ENCODE measurements around the gene NCF4. TPM values are rescaled to one million over a fixed set of nuclear protein-coding genes. Genes with fewer than 3 reads are reported as not detected.
A peak's percentile ranks its signal among the peaks of the same experiment; 100 is the strongest.

Gene NCF4
- total RNA-seq, 1 experiment from 2014 or later = not detected

- no peak for DNase-seq (ENCODE audit: low read depth)
These were observed 22.4 kb upstream of the NCF4 start for GRCh38 chr22:36838119-36839030.

- DNase-seq (ENCODE audit: low read depth) = peak; percentile 63
These were observed 21.3 kb upstream of the NCF4 start for GRCh38 chr22:36839356-36840073.

- no peak for DNase-seq (ENCODE audit: low read depth)
These were observed 20.7 kb upstream of the NCF4 start for GRCh38 chr22:36840106-36840505.

GRCh38 chr22:36846271-36846670 is 14.5 kb upstream of the NCF4 start:
- no peak for DNase-seq (ENCODE audit: low read depth)

GRCh38 chr22:36846949-36847348 is 13.9 kb upstream of the NCF4 start:
- DNase-seq (ENCODE audit: low read depth) = no peak

- DNase-seq (ENCODE audit: low read depth) = no peak
These were observed 10.8 kb upstream of the NCF4 start for GRCh38 chr22:36850056-36850455.

GRCh38 chr22:36850682-36851081 is 10.1 kb upstream of the NCF4 start:
- DNase-seq (ENCODE audit: low read depth) = no peak

GRCh38 chr22:36852056-36852973 is 8.5 kb upstream of the NCF4 start:
- DNase-seq (ENCODE audit: low read depth) = no peak

- DNase-seq (ENCODE audit: low read depth) = peak; percentile 48
These were observed 7.3 kb upstream of the NCF4 start for GRCh38 chr22:36853407-36854099.

- no peak for DNase-seq (ENCODE audit: low read depth)
These were observed 5.3 kb upstream of the NCF4 start for GRCh38 chr22:36855478-36855877.

GRCh38 chr22:36856121-36856791 is 4.5 kb upstream of the NCF4 start:
- peak; percentile 70 for DNase-seq (ENCODE audit: low read depth)

GRCh38 chr22:36856792-36857135 is 4.0 kb upstream of the NCF4 start:
- no peak for DNase-seq (ENCODE audit: low read depth)

- no peak for DNase-seq (ENCODE audit: low read depth)
These were observed 2.6 kb upstream of the NCF4 start for GRCh38 chr22:36858156-36858555.

GRCh38 chr22:36858966-36859365 is 1.8 kb upstream of the NCF4 start:
- DNase-seq (ENCODE audit: low read depth) = no peak

- no peak for DNase-seq (ENCODE audit: low read depth)
These were observed 789 bp upstream of the NCF4 start for GRCh38 chr22:36860017-36860416.

- DNase-seq (ENCODE audit: low read depth) = no peak
These were observed 377 bp upstream of the NCF4 start for GRCh38 chr22:36860438-36860820.

GRCh38 chr22:36862251-36863242 is 1.7 kb downstream of the NCF4 start:
- no peak for DNase-seq (ENCODE audit: low read depth)

GRCh38 chr22:36863281-36863680 is 2.5 kb downstream of the NCF4 start:
- no peak for DNase-seq (ENCODE audit: low read depth)

- DNase-seq (ENCODE audit: low read depth) = no peak
These were observed 3.2 kb downstream of the NCF4 start for GRCh38 chr22:36863979-36864378.
